HG03457 (cell line): Measurements from ENCODE around the gene ZNF439.
"Not testable (repeated sequence)": the region's sequence is repeated elsewhere in the genome, so short reads cannot be mapped to it uniquely, and the experiment has no call there.

ENCODE experiments used
- ATAC-seq: cut with Tn5 transposase; IDR thresholded peaks from one replicate; pipeline ENCODE4 v1.9.1; 2021; ENCODE audit warnings: moderate number of reproducible peaks; ENCODE audit not compliant: unreplicated experiment

Gene ZNF439

GRCh38 chr19:11867766-11868165, 19.2 kb downstream of the ZNF439 start:
- ATAC-seq, result not testable (repeated sequence)

GRCh38 chr19:11868188-11868587, 19.7 kb downstream of the ZNF439 start:
- no peak for ATAC-seq

GRCh38 chr19:11872624-11873023, 24.1 kb downstream of the ZNF439 start:
- ATAC-seq, result no peak

DNA sequence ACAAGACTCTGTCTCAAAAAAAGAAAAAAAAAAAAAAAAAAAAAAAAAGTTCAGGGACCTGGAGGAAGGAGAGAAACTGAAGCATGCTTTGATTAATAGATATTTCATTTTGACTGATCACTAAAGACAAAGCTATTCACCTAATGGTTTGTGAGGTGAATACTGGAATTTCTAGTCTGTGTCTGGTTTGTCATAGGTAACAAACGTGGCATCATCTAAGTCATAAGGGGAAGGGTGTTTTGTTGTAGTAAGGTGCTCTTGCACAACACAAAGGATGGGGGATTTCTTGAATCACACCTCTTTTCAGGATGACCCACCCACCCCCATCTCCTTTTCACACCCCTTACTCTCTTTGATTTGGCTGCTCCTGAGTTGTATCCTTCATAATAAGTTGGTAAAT, 25.2 kb downstream of the ZNF439 start:
- ATAC-seq, result no peak

GRCh38 chr19:11879687-11880266, 31.3 kb downstream of the ZNF439 start:
- ATAC-seq, result not testable (repeated sequence)

- ATAC-seq, result no peak
Observed at GRCh38 chr19:11880598-11880997, 32.1 kb downstream of the ZNF439 start.

GRCh38 chr19:11881151-11881800, 32.8 kb downstream of the ZNF439 start:
- no peak for ATAC-seq

- ATAC-seq, result no peak
Observed at GRCh38 chr19:11882606-11883005, 34.1 kb downstream of the ZNF439 start.

- no peak for ATAC-seq
Observed at GRCh38 chr19:11887234-11887610, 38.7 kb downstream of the ZNF439 start.

DNA sequence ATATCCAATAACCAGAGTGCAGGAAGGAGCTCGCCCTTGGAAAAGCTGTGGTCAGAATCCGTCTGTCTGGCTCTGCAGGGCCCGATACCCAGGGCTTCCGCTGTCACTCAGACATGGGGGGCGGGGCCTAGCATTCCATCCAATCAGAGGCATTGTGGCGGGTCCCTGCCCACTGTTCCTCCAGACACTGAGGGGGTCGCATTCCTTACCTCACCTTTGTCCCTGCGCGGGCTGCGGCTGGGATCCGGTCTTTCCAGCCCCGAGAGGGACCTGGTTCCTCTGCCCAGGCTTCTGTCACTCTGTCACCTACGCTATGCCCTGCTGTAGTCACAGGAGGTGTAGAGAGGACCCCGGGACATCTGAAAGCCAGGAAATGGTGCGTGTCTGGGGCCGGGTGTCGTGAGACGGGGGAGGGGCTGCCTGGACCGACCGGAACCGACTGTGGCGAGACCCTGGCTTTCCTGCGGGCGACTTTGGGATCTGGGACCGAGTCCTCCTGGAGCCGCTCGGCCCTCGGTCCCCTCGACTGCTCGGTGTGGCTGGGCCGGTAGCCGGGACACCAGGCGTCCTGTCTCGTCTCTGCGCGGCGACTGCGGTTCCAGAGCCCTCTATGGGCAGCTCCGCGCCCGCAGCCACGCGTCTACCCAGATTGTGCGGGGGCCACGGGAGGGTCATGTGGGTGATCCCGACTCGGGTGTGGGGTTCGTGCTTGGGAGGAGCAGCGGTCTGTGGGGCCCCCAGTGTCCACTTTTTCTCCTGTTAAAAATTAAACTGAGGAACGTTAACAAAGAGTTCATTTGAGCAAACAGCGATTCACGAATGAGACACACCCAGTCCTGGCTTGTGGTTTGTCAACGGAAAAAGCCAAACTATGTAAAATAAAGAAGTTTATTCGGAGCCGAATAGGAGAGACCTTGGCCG, 39.3 kb downstream of the ZNF439 start, which contains the start of gene ZNF69:
Gene ZNF69 (plus strand): TSS at position 172 of the 921 bp plus-strand sequence. CDS start 142 bp downstream, at position 314.
- no peak for ATAC-seq

DNA sequence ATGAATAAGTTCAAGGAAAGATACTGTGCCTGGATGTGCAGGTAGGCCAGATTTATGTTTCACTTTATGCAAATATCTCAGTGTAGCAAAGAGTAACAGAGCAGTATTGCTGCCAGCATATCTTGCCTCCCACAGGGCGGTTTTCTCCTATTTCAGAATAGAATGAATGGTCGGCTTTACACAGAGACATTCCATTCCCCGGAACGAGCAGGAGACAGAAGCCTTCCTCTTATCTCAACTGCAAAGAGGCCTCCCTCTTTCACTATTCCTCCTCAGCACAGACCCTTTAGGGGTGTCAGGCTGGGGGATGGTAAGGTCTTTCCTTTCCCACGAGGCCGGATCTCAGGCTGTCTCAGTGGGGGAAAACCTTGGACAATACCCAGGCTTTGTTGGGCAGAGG, 41.4 kb downstream of the ZNF439 start:
- not testable (repeated sequence) for ATAC-seq

- ATAC-seq, result no peak
Observed at GRCh38 chr19:11890634-11891033, 42.1 kb downstream of the ZNF439 start.

GRCh38 chr19:11894851-11895250, 46.3 kb downstream of the ZNF439 start:
- no peak for ATAC-seq

DNA sequence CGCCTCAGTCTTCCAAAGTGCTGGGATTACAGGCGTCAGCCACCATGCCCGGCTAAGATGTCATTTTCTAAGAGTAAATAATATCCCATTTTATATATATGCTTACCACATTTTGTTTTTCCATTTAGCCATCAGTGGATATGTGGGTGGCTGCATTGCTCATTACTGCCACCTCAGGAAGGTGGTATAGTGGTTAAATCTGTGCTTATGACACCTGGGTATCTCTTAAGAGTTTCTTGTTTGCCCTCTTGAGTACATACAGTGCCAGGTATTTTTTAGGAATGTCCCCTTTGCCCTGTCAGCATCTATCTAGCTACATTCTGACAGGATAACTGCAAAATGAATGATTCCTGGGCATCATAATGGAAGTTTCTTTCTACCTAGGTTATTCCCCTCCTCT, 53.7 kb downstream of the ZNF439 start:
- no peak for ATAC-seq

- ATAC-seq, result no peak
Observed at GRCh38 chr19:11905928-11906327, 57.4 kb downstream of the ZNF439 start.

GRCh38 chr19:11911937-11912336, 63.4 kb downstream of the ZNF439 start:
- ATAC-seq, result not testable (repeated sequence)

DNA sequence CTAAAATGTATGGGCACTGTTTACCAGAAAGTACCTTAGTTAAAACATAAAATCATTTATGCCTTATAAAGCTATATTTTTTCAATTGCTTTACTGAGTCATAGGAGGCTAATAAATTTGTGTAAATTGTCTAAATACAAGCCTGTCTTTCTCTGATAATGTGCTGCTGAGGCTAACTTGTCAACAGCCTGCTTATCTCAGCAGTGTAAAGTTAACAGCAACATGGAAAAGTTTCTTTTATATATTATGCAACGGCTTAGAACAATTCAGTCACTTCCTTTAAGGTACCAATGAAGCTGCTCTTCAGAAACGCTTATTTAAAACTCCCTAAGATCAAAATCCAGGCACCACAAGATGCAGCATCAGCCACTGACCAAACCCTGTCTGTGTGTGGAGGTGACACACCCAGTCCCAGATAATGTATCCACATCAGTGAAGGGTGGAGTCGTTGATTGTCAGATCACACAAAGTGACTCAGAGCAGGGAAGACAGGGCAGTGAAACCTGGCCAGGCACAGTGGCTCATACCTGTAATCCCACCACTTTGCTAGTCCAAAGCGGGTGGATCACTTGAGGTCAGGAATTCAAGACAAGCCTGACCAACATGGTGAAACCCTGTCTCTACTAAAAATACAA, 66.0 kb downstream of the ZNF439 start:
- not testable (repeated sequence) for ATAC-seq
